ENCODE results near the gene MYOM3. TPM values are rescaled to one million over a fixed set of nuclear protein-coding genes. Genes with fewer than 3 reads are reported as not detected.

MYOM3 gene
- total and polyA plus RNA-seq, 2 of the 13 experiments (the other 11 are each of a cell fraction or from before 2014, with no cell fraction given) = 5.8 to 15.3 TPM

GRCh38 chr1:24142546-24143534 is 30.9 kb upstream of the MYOM3 start, which contains the start of gene IL22RA1:
IL22RA1 (minus strand) TSS chr1:24143140; CDS start chr1:24143082, 58 bp downstream.
- 3% methylated on average over 15 of the region's 22 CpGs for WGBS (ENCODE audit: low lambda C conversion rate)
- Histone ChIP-seq H3K79me2 (ENCODE audit: insufficient read depth, low read length) (no peaks in the 10 kb centered on the region), H3K27ac (ENCODE audit: extremely low read length, insufficient read depth, low read length) (peak within 1 kb of the TSS; percentile 34), H2AFZ (ENCODE audit: low read length) (peak within 1 kb of the TSS; percentile 66), H3K27me3 (ENCODE audit: control insufficient read depth in 1 of 2, insufficient read depth in 2 of 2, low read length in 2 of 2) (no peaks in the 10 kb centered on the region; a peak in 1 of 5 replicates), H3K4me2 (ENCODE audit: low read depth, low read length) (peak within 1 kb of the TSS; percentile 96), H4K20me1 (ENCODE audit: insufficient read depth, low read length) (no peaks in the 10 kb centered on the region), H3K9ac (ENCODE audit: insufficient read depth, low read depth, low read length) (peak within 1 kb of the TSS; percentile 67), H3K9me3 (ENCODE audit: low read length) (no peaks in the 10 kb centered on the region), H3K4me3 (replicated peaks in 1 of 3; ENCODE audit: insufficient read depth in 1 of 3, low read depth in 2 of 3, low read length in 3 of 3) (peak within 1 kb of the TSS; percentile 62 to 82 (median 68)), H3K4me1 (ENCODE audit: insufficient read depth, low read length) (peaks cover 45% of the 10 kb centered on the region), H3K36me3 (replicated peaks in 1 of 2; ENCODE audit: control insufficient read depth in 1 of 2, insufficient read depth in 2 of 2, low read length in 2 of 2) (peaks cover 0 to under 1% of the 10 kb centered on the region in 2 experiments; a peak in 1 of 5 replicates)
- ChIA-PET POLR2A (interaction anchor here (0.6 to 3.2 kb wide), 11 partner anchors 7 to 624 kb away, joined by 3 to 24 read pairs (median 4); partner anchors contain the start of genes MYOM3, NIPAL3 and RCAN3), CTCF (ENCODE audit: low intra/inter-chr PET ratio, low total read pairs) (no interaction called here)
- peak; percentile 86 for ATAC-seq
- intact Hi-C loops (cut with micrococcal nuclease; ENCODE audit: unreplicated experiment) = no loop called here
- in situ Hi-C loops (cut with HindIII; ENCODE audit: extremely low pct_ligation_motif_present, low pct_unique_long_range_greater_than_20kb) = no loop called here
- TSS peak; percentile 62 for BruUV-seq (replicated peaks)
- peak; percentile 48 for DNase-seq (ENCODE audit: low spot score)
- FAIRE-seq = peak; percentile 30
- peak; percentile 26; the same call in 1 of the 2 replicates for TF ChIP-seq ZFY (CRISPR knock-in tag; IDR thresholded peaks at IDR 0.05)
- 0 out of 2 replicates have a peak, but pooled peaks have one; percentile 18 for TF ChIP-seq ZNF431 (CRISPR knock-in tag; IDR thresholded peaks at IDR 0.05; ENCODE audit: borderline replicate concordance, low read depth)
- TF ChIP-seq ZNF256 (CRISPR knock-in tag; conservative IDR thresholded peaks at IDR 0.05) = 0 out of 2 replicates have a peak, but pooled peaks have one; percentile 56
- TF ChIP-seq ZNF10 (CRISPR knock-in tag; IDR thresholded peaks at IDR 0.05; ENCODE audit: borderline replicate concordance, low read depth) = no peak
- TF ChIP-seq ZMYM3 (CRISPR knock-in tag; IDR thresholded peaks at IDR 0.05) = 0 out of 2 replicates have a peak, but pooled peaks have one; percentile 19
- peak; percentile 12; the same call in 1 of the 2 replicates for TF ChIP-seq ETV5 (CRISPR knock-in tag; IDR thresholded peaks at IDR 0.05; ENCODE audit: borderline replicate concordance)
- 0 out of 2 replicates have a peak, but pooled peaks have one; percentile 72 for TF ChIP-seq IRF1 (CRISPR knock-in tag; IDR thresholded peaks at IDR 0.05; ENCODE audit: low read depth)
- 0 out of 2 replicates have a peak, but pooled peaks have one; percentile 30 for TF ChIP-seq HDAC2 (CRISPR knock-in tag; IDR thresholded peaks at IDR 0.05)
- peak; percentile 68 for TF ChIP-seq HNF4A (CRISPR knock-in tag; IDR thresholded peaks at IDR 0.05)
- TF ChIP-seq RXRA (CRISPR knock-in tag; IDR thresholded peaks at IDR 0.05) = peak; percentile 60; the same call in 1 of the 2 replicates
- 0 out of 2 replicates have a peak, but pooled peaks have one; percentile 17 for TF ChIP-seq ZMYM4 (CRISPR knock-in tag; IDR thresholded peaks at IDR 0.05)
- peak; percentile 35; the same call in 1 of the 2 replicates for TF ChIP-seq PHF8 (CRISPR knock-in tag; IDR thresholded peaks at IDR 0.05)
- peak; percentile 48 to 82; a peak in 3 of 4 replicates for TF ChIP-seq POLR2A (IDR thresholded peaks at IDR 0.05; ENCODE audit: insufficient read depth in 1 of 2, low read depth in 2 of 2, low read length in 2 of 2)
- 0 out of 2 replicates have a peak, but pooled peaks have one; percentile 13 for TF ChIP-seq FOSL2 (CRISPR knock-in tag; IDR thresholded peaks at IDR 0.05)
- peak; percentile 44 for TF ChIP-seq ZNF781 (CRISPR knock-in tag; IDR thresholded peaks at IDR 0.05; ENCODE audit: borderline replicate concordance, not compliant biosample characterization)
- peak; percentile 47; the same call in 1 of the 2 replicates for TF ChIP-seq MTA1 (CRISPR knock-in tag; IDR thresholded peaks at IDR 0.05; ENCODE audit: borderline replicate concordance)
- peak; percentile 80; the same call in 1 of the 2 replicates for TF ChIP-seq HIC2 (CRISPR knock-in tag; IDR thresholded peaks at IDR 0.05; ENCODE audit: low read depth)
- TF ChIP-seq KMT2B (CRISPR knock-in tag; IDR thresholded peaks at IDR 0.05) = no peak
- no peak for TF ChIP-seq ZNF207 (IDR thresholded peaks at IDR 0.05; ENCODE audit: borderline replicate concordance)
- peak; percentile 57; the same call in 1 of the 2 replicates for TF ChIP-seq PITX1 (CRISPR knock-in tag; IDR thresholded peaks at IDR 0.05)
- TF ChIP-seq ISL2 (CRISPR knock-in tag; IDR thresholded peaks at IDR 0.05) = 0 out of 2 replicates have a peak, but pooled peaks have one; percentile 41
- no peak for TF ChIP-seq ZNF605 (CRISPR knock-in tag; IDR thresholded peaks at IDR 0.05)

Data from HepG2 (cell line).